ENCODE data around the gene SPTSSB.

DNA sequence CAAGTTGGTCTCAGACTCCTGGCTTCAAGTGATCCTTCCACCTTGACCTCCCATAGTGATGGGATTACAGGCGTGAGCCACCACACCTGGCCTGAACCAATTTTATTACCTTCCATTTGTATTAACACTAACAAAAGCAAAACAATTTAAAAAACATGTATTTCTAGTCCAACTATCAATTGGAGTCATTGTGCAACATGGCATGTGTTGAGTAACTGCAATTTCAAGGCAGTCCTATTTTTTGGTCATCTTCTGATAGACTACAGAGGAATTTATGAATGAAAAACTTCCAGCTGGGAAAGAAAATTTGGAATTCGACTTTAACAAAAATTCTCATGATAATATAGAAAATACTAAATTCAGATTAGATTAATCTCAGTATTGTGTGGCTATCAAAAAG lies 16.8 kb downstream of the SPTSSB start:
- TF ChIP-seq, protein P1, sequence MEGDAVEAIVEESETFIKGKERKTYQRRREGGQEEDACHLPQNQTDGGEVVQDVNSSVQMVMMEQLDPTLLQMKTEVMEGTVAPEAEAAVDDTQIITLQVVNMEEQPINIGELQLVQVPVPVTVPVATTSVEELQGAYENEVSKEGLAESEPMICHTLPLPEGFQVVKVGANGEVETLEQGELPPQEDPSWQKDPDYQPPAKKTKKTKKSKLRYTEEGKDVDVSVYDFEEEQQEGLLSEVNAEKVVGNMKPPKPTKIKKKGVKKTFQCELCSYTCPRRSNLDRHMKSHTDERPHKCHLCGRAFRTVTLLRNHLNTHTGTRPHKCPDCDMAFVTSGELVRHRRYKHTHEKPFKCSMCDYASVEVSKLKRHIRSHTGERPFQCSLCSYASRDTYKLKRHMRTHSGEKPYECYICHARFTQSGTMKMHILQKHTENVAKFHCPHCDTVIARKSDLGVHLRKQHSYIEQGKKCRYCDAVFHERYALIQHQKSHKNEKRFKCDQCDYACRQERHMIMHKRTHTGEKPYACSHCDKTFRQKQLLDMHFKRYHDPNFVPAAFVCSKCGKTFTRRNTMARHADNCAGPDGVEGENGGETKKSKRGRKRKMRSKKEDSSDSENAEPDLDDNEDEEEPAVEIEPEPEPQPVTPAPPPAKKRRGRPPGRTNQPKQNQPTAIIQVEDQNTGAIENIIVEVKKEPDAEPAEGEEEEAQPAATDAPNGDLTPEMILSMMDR (IDR thresholded peaks at IDR 0.05), result no peak
- no peak for TF ChIP-seq POLR2A (IDR thresholded peaks at IDR 0.05)

Data from lower leg skin (tissue), 3 donors.